WTC11 (cell line): ENCODE data around the gene RGS6.

Experiments used
- ATF1 ChIP-seq: sonication (generic); formaldehyde crosslinking; IDR thresholded peaks from 2 replicates; pipeline ENCODE4 v1.8.1; 2023; ENCODE audit warnings: mild to moderate bottlenecking, moderate library complexity, missing genetic modification reagents
- CREB1 ChIP-seq: sonication (generic); formaldehyde crosslinking; IDR thresholded peaks from 2 replicates; pipeline ENCODE4 v1.8.0; 2023; ENCODE audit warnings: mild to moderate bottlenecking, missing genetic modification reagents
- ESRRA ChIP-seq: sonication (generic); formaldehyde crosslinking; IDR thresholded peaks from 2 replicates; pipeline ENCODE4 v1.8.1; 2022; ENCODE audit warnings: mild to moderate bottlenecking, missing genetic modification reagents, borderline replicate concordance
- ETV6 ChIP-seq: sonication (generic); formaldehyde crosslinking; IDR thresholded peaks from 2 replicates; pipeline ENCODE4 v1.8.1; 2022; ENCODE audit warnings: mild to moderate bottlenecking, missing genetic modification reagents
- GABPB1 ChIP-seq: sonication (generic); formaldehyde crosslinking; IDR thresholded peaks from 2 replicates; pipeline ENCODE4 v1.8.1; 2023; ENCODE audit warnings: mild to moderate bottlenecking, missing genetic modification reagents
- MYBL2 ChIP-seq: sonication (generic); formaldehyde crosslinking; IDR thresholded peaks from 2 replicates; pipeline ENCODE4 v1.8.1; 2023; ENCODE audit warnings: mild to moderate bottlenecking, moderate library complexity, missing genetic modification reagents
- SP1 ChIP-seq: sonication (generic); formaldehyde crosslinking; conservative IDR thresholded peaks from 2 replicates; pipeline ENCODE4 v1.8.1; 2022; ENCODE audit warnings: missing genetic modification reagents
- TF ChIP-seq, protein P1 (sequence below): fragments of 200-600 bp; IDR thresholded peaks from 2 replicates; pipeline ENCODE4 v1.8.0; 2022; ENCODE audit warnings: antibody characterized with exemption
- TF ChIP-seq, protein P2 (sequence below): sonication (generic); formaldehyde crosslinking; IDR thresholded peaks from 2 replicates; pipeline ENCODE4 v1.8.0; 2022; ENCODE audit warnings: mild to moderate bottlenecking, missing genetic modification reagents
- TF ChIP-seq, protein P3 (sequence below): sonication (generic); formaldehyde crosslinking; IDR thresholded peaks from 2 replicates; pipeline ENCODE4 v1.8.1; 2023; ENCODE audit warnings: mild to moderate bottlenecking, missing genetic modification reagents
- TF ChIP-seq, protein P4 (sequence below): sonication (generic); formaldehyde crosslinking; IDR thresholded peaks from 2 replicates; pipeline ENCODE4 v1.8.1; 2023; ENCODE audit warnings: mild to moderate bottlenecking, missing genetic modification reagents, moderate library complexity
- TF ChIP-seq, protein P5 (sequence below): sonication (generic); formaldehyde crosslinking; IDR thresholded peaks from 2 replicates; pipeline ENCODE4 v1.8.1; 2022; ENCODE audit warnings: low read depth, missing genetic modification reagents, borderline replicate concordance
- TF ChIP-seq, protein P6 (sequence below): fragments of 250-450 bp; sonication (Bioruptor Pico); IDR thresholded peaks from 2 replicates; pipeline ENCODE4 v1.9.0; 2021; ENCODE audit warnings: moderate library complexity, mild to moderate bottlenecking, inconsistent platforms, borderline replicate concordance

DNA sequence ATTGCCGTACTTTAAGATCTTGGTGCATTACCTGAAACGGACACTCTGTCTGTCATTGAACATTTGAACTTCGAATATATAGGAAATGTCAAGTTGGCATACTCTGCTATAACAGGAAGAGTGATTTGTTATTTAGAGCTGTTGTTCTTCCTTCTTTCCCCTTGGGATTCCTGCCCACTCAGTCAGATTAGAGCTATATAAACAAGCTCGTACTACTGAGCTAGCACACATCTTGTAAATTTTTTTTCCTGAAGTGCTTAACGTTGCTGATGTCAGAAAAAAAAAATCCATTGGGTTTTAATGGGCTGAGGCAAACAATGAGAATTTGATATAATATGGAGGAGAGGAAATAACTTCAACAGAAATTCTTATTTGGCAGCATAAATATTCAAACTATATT lies 26.8 kb downstream of the RGS6 start:
- TF ChIP-seq MYBL2 (CRISPR knock-in tag) (no peak), SP1 (CRISPR knock-in tag) (no peak), ATF1 (no peak), GABPB1 (CRISPR knock-in tag) (no peak), CREB1 (CRISPR knock-in tag) (no peak), ESRRA (no peak), ETV6 (CRISPR knock-in tag) (no peak)
- TF ChIP-seq, protein P1, sequence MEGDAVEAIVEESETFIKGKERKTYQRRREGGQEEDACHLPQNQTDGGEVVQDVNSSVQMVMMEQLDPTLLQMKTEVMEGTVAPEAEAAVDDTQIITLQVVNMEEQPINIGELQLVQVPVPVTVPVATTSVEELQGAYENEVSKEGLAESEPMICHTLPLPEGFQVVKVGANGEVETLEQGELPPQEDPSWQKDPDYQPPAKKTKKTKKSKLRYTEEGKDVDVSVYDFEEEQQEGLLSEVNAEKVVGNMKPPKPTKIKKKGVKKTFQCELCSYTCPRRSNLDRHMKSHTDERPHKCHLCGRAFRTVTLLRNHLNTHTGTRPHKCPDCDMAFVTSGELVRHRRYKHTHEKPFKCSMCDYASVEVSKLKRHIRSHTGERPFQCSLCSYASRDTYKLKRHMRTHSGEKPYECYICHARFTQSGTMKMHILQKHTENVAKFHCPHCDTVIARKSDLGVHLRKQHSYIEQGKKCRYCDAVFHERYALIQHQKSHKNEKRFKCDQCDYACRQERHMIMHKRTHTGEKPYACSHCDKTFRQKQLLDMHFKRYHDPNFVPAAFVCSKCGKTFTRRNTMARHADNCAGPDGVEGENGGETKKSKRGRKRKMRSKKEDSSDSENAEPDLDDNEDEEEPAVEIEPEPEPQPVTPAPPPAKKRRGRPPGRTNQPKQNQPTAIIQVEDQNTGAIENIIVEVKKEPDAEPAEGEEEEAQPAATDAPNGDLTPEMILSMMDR, result no peak
- TF ChIP-seq, protein P2, sequence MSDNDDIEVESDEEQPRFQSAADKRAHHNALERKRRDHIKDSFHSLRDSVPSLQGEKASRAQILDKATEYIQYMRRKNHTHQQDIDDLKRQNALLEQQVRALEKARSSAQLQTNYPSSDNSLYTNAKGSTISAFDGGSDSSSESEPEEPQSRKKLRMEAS (CRISPR knock-in tag), result no peak
- TF ChIP-seq, protein P3, sequence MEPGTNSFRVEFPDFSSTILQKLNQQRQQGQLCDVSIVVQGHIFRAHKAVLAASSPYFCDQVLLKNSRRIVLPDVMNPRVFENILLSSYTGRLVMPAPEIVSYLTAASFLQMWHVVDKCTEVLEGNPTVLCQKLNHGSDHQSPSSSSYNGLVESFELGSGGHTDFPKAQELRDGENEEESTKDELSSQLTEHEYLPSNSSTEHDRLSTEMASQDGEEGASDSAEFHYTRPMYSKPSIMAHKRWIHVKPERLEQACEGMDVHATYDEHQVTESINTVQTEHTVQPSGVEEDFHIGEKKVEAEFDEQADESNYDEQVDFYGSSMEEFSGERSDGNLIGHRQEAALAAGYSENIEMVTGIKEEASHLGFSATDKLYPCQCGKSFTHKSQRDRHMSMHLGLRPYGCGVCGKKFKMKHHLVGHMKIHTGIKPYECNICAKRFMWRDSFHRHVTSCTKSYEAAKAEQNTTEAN (CRISPR knock-in tag), result no peak
- TF ChIP-seq, protein P4, sequence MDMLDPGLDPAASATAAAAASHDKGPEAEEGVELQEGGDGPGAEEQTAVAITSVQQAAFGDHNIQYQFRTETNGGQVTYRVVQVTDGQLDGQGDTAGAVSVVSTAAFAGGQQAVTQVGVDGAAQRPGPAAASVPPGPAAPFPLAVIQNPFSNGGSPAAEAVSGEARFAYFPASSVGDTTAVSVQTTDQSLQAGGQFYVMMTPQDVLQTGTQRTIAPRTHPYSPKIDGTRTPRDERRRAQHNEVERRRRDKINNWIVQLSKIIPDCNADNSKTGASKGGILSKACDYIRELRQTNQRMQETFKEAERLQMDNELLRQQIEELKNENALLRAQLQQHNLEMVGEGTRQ (CRISPR knock-in tag), result no peak
- TF ChIP-seq, protein P5, sequence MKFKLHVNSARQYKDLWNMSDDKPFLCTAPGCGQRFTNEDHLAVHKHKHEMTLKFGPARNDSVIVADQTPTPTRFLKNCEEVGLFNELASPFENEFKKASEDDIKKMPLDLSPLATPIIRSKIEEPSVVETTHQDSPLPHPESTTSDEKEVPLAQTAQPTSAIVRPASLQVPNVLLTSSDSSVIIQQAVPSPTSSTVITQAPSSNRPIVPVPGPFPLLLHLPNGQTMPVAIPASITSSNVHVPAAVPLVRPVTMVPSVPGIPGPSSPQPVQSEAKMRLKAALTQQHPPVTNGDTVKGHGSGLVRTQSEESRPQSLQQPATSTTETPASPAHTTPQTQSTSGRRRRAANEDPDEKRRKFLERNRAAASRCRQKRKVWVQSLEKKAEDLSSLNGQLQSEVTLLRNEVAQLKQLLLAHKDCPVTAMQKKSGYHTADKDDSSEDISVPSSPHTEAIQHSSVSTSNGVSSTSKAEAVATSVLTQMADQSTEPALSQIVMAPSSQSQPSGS (CRISPR knock-in tag), result no peak
- TF ChIP-seq, protein P6, sequence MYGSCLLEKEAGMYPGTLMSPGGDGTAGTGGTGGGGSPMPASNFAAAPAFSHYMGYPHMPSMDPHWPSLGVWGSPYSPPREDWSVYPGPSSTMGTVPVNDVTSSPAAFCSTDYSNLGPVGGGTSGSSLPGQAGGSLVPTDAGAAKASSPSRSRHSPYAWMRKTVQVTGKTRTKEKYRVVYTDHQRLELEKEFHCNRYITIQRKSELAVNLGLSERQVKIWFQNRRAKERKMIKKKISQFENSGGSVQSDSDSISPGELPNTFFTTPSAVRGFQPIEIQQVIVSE, result no peak
